GM21576 (cell line): ENCODE data around the gene CCR4.
"Not testable (repeated sequence)": the region's sequence is repeated elsewhere in the genome, so short reads cannot be mapped to it uniquely, and the experiment has no call there.

Experiments used
- ATAC-seq: cut with Tn5 transposase; IDR thresholded peaks from one replicate; pipeline ENCODE4 v1.9.1; 2021; ENCODE audit warnings: mild to moderate bottlenecking, moderate library complexity; ENCODE audit not compliant: unreplicated experiment

CCR4 gene

DNA sequence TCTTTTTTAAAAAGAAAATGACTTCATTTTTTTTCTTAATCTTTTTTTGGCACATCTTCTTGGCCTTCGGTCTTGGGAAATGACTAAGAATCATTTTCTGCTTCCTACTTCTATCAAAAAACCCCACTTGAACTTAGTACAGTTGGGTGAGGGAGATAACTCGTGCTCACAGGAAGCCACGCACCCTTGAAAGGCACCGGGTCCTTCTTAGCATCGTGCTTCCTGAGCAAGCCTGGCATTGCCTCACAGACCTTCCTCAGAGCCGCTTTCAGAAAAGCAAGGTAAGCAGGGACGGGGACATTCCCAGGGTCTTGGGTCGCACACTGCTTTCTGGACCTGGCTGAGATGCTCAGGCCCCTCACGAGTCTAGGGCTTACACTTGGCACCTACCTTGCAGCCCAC lies at the start of gene CCR4:
Gene CCR4 (plus strand): TSS at position 235 of the 402 bp plus-strand sequence. CDS start 1,779 bp downstream, outside the sequence.
- ATAC-seq, result no peak

DNA sequence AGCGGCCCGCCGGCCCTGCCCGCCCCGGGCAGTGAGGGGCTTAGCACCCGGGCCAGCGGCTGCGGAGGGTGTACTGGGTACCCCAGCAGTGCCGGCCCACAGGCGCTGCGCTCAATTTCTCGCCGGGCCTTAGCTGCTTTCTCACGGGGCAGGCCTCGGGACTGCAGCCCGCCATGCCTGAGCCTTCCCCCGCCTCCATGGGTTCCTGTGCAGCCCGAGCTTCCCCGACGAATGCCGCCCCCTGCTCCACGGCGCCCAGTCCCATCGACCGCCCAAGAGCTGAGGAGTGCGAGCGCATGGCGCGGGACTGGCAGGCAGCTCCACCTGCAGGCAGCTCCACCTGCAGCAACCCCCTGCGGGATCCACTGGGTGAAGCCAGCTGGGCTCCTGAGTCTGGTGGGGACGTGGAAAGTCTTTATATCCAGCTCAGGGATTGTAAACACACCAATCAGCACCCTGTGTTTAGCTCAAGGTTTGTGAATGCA lies 48.5 kb upstream of the CCR4 start:
- not testable (repeated sequence) for ATAC-seq

DNA sequence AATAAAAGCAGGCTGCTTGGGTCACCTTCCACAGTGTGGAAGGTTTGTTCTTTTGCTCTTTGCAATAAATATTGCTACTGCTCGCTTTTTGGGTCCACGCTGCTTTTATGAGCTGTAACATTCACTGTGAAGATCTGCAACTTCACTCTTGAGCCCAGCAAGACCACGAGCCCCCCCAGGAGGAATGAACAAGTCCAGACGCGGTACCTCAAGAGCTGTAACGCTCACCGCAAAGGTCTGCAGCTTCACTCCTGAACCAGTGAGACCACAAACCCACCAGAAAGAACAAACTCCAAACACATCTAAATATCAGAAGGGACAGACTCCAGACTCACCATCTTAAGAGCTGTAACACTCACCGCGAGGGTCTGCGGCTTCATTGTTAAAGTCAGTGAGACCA lies 47.5 kb upstream of the CCR4 start:
- ATAC-seq, result no peak

DNA sequence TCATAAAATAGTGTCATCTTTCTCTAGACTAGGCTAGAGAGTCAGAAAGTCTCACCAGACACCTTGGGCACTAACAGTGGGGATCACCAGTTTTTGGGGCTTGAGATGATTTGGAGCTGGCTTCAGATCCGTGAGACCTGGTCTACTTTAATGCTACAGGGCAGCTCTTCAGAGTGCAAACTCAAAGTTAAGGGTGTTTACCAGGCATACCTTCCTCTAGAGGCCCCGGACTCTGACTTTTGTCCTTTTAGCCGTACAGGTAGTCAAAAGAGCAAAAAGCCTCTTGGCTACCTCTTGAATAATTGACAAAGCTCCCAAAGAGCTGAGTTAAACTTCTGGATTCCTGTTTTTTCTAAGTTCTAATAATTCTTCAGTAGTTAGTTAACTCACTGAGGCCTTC lies 41.4 kb upstream of the CCR4 start:
- no peak for ATAC-seq

DNA sequence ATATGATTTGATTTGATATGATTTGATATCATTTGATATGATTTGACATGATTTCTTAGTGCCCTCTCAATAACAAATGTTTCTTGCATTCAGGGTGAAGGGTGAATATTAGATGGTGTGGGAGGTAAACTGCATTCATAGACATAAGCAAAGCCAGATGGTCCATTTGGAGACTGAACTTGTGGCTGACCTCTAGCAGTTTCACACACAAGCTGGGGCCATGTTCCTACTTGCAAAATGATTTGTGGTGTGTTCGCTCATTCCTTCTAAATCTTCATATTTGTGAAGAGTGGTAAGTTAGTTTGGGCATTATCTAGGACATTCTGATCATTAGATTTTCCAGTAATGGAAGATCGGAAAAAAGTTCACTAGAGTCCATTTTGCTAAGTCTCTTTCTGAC lies 40.5 kb upstream of the CCR4 start:
- no peak for ATAC-seq

GRCh38 chr3:32912046-32912445 lies 39.4 kb upstream of the CCR4 start:
- ATAC-seq, result no peak

DNA sequence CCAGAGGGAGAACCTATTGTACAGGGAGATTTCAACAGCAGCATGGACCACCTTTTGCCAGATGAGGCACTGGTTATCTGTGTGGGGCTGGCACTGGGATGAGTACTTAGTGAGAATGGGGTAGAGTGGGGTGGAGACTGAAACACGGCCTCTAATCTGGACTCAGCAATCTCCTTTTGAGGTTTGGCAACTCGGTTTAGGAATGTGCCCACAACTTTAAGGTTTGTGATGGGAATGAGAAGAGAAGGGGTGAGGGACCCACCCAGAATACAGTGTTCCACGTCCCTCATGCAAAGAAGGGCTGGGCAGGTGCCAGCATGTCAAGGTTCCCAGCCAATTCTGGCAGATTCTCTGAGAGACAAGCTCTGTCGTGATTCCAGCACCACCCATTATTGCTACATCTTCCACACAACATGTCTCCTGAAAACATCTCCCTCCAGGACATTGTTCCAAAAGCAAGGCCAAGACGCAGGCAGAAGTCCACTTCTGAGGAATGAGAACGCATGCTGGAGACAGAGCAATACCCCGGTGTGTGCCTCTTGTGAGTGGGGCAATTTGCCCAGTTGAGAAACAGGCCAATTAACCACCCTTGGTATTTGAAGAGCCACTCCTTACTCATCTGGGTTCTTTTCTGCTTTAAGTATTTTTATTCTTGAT lies 37.5 kb upstream of the CCR4 start:
- no peak for ATAC-seq

- ATAC-seq, result no peak
Measured at GRCh38 chr3:32919920-32920319, 31.5 kb upstream of the CCR4 start.

DNA sequence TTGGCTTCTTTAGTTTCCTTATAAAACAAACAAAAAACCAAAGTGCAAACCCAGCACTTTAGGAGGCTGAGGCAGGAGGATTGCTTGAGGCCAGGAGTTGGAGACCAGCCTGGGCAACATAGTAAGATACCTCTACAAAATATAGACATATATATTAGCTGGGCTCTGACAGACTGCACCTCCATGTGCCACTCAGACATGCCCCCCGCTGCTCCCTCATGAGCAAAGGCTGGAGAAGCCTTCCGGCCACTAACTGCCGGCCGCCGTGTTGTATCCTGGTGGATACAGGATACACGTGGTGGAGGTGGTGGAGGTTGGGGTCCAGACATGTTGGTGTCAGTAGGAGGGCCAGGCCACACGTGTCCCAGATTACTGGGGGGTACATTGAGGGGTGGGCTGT lies 29.4 kb upstream of the CCR4 start:
- no peak for ATAC-seq

GRCh38 chr3:32930161-32930560 lies 21.3 kb upstream of the CCR4 start:
- no peak for ATAC-seq

- ATAC-seq, result not testable (repeated sequence)
Measured at GRCh38 chr3:32931273-32931672, 20.2 kb upstream of the CCR4 start.

GRCh38 chr3:32934150-32934742 lies 17.2 kb upstream of the CCR4 start:
- no peak for ATAC-seq

GRCh38 chr3:32937331-32937730 lies 14.1 kb upstream of the CCR4 start:
- no peak for ATAC-seq

- ATAC-seq, result not testable (repeated sequence)
Measured at GRCh38 chr3:32939531-32940284, 11.7 kb upstream of the CCR4 start.

- ATAC-seq, result no peak
Measured at GRCh38 chr3:32940726-32941125, 10.7 kb upstream of the CCR4 start.

DNA sequence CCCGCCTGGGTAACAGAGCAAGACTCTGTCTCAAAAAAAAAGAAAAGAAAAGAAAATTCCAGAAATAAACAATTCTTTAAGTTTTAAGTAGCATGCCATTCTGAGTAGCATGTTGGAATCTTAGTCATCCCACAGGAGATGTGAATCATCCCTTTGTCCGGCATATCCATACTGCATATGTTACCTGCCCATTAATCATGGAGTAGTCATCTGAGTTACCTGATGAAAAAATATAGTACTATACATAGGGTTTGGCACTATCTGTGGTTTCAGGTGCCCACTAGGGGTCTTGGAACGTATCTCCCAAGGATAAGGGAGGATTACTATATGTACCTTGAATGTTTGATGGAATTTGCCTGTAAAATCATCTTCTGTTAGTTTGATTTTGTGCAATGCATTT lies 6.3 kb upstream of the CCR4 start:
- ATAC-seq, result no peak

- ATAC-seq, result not testable (repeated sequence)
Measured at GRCh38 chr3:32945598-32945997, 5.8 kb upstream of the CCR4 start.

DNA sequence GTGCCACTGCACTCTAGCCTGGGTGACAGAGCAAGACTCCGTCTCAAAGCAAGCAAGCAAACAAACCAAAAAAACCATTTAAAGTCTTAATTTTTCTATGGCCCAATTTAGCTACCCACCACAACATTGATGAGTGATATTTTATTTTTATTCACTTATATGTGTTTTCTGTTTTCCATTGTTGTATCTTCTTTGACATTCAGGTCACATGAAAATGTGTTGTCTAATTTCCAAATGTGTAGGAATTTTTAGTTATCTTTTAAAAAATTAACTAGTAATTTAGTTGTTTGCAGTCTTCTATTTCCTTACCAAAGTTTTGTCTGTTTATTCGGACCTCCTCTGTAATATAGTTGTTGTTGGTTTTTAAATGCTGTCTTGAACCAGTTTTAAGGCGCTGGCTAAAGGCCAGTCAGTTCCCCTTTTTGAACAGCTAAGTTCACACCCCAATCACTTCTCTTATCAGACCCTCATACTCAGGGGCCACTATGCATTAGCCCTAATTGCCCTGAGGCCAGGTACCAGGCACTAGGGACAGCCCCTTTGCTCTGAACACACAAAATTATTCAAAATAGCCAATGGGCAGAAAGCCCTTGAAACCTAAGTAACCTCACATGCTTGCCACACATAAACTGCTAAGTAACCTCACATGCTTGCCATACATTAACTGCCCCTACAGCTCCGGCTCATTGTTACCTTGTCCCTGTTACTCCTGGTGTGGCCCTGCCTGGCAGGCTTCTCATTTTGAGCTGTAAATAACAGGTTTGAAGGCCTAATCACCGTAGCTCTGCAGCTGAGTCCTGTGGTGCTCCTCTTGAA lies 4.3 kb upstream of the CCR4 start:
- ATAC-seq, result peak; percentile 22

DNA sequence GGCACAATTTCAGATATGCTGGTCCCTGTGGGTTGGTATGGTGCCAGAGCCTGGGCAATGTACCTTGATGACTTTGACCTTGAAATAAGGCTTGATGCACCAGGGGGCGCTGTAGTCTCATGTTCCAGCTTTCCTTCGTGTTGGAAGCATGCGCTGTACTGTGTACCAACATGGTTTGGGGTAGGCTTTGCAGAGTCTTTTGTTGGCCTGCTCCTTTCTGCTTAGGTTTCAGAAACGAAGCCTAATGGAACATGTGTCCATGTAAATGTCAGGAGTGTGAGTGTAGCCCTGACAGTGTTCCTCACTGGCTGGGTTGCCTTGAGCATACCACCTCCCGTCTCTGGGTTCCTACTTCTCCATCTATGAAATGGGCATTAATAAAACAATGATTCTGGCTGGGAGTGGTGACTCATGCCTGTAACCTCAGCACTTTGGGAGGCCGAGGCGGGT lies 3.6 kb upstream of the CCR4 start:
- peak; percentile 86 for ATAC-seq

- ATAC-seq, result no peak
Measured at GRCh38 chr3:32948625-32949445, 2.6 kb upstream of the CCR4 start.
